Measurements from ENCODE around the gene CHP1.

DNA sequence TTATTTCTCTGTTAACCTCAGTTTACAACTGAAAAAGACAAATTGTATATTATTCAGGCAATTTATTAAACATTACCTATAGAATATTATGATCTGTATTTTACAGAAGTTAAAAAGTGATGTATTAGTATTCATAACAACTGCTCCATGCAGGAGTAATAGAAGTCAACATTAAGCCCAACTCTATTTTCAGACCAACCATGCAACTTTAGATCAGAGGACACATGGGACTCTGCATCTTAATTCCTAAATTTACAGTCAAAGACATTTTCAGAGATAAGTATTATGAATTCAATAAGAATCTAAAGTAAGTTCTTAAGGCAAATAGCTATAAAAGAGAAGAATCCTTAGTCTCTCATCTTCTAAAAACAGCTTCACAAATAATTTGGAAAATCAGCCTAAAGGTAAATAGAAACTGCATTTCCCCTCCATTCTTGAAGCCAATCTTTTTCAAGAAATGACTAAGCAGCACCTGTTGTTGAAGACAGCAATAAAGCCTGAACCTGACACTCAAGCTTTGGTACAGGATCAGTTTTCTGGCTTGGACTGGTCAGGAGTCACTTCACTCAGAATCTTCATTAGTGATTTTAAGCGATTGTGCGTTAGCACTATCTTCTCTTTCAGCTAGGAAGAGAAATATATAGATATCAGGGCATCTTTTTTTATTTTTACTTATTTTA lies 78.3 kb downstream of the CHP1 start:
- no peak for TF ChIP-seq POLR2A (IDR thresholded peaks at IDR 0.05)
- TF ChIP-seq, protein P1, sequence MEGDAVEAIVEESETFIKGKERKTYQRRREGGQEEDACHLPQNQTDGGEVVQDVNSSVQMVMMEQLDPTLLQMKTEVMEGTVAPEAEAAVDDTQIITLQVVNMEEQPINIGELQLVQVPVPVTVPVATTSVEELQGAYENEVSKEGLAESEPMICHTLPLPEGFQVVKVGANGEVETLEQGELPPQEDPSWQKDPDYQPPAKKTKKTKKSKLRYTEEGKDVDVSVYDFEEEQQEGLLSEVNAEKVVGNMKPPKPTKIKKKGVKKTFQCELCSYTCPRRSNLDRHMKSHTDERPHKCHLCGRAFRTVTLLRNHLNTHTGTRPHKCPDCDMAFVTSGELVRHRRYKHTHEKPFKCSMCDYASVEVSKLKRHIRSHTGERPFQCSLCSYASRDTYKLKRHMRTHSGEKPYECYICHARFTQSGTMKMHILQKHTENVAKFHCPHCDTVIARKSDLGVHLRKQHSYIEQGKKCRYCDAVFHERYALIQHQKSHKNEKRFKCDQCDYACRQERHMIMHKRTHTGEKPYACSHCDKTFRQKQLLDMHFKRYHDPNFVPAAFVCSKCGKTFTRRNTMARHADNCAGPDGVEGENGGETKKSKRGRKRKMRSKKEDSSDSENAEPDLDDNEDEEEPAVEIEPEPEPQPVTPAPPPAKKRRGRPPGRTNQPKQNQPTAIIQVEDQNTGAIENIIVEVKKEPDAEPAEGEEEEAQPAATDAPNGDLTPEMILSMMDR (IDR thresholded peaks at IDR 0.05 in 8 of 11, conservative IDR thresholded peaks at IDR 0.05 in 3 of 11), result no peak
